Measurements from ENCODE around the gene DKKL1.
"Not testable (repeated sequence)": the region's sequence is repeated elsewhere in the genome, so short reads cannot be mapped to it uniquely, and the experiment has no call there.

DKKL1 gene

GRCh38 chr19:49364083-49364737, 533 bp downstream of the DKKL1 start:
- no peak for DNase-seq

- peak; percentile 60 for DNase-seq
Observed at GRCh38 chr19:49366110-49366509, 2.4 kb downstream of the DKKL1 start.

GRCh38 chr19:49368711-49369358, 5.2 kb downstream of the DKKL1 start:
- peak; percentile 79 for DNase-seq

- no peak for DNase-seq
Observed at GRCh38 chr19:49371184-49371583, 7.5 kb downstream of the DKKL1 start.

- not testable (repeated sequence) for DNase-seq
Observed at GRCh38 chr19:49373174-49373573, 9.5 kb downstream of the DKKL1 start.

GRCh38 chr19:49374665-49375434, 11.2 kb downstream of the DKKL1 start:
- DNase-seq = no peak

GRCh38 chr19:49378512-49378911, 14.8 kb downstream of the DKKL1 start:
- no peak for DNase-seq

- DNase-seq = no peak
Observed at GRCh38 chr19:49380391-49380790, 16.7 kb downstream of the DKKL1 start.

- no peak for DNase-seq
Observed at GRCh38 chr19:49382639-49383038, 19.0 kb downstream of the DKKL1 start.

- DNase-seq = no peak
Observed at GRCh38 chr19:49383599-49383998, 19.9 kb downstream of the DKKL1 start.

GRCh38 chr19:49387936-49388372, 24.3 kb downstream of the DKKL1 start, which contains the start of gene KASH5:
TSS of gene KASH5 (plus strand) at chr19:49388249. CDS start at chr19:49390884, 2,635 bp downstream.
- DNase-seq = peak; percentile 99

- no peak for DNase-seq
Observed at GRCh38 chr19:49389406-49389805, 25.7 kb downstream of the DKKL1 start.

- DNase-seq = no peak
Observed at GRCh38 chr19:49390131-49390928, 26.7 kb downstream of the DKKL1 start.

- DNase-seq = no peak
Observed at GRCh38 chr19:49390929-49391359, 27.3 kb downstream of the DKKL1 start.

- peak; percentile 79 for DNase-seq
Observed at GRCh38 chr19:49391581-49392399, 28.1 kb downstream of the DKKL1 start.

- no peak for DNase-seq
Observed at GRCh38 chr19:49393881-49394280, 30.2 kb downstream of the DKKL1 start.

GRCh38 chr19:49395581-49396407, 32.1 kb downstream of the DKKL1 start:
- peak; percentile 75 for DNase-seq

- DNase-seq = no peak
Observed at GRCh38 chr19:49396738-49397505, 33.2 kb downstream of the DKKL1 start.

- DNase-seq = no peak
Observed at GRCh38 chr19:49398001-49398615, 34.4 kb downstream of the DKKL1 start.

- no peak for DNase-seq
Observed at GRCh38 chr19:49398931-49399330, 35.3 kb downstream of the DKKL1 start.
